DOHH2 (cell line): Measurements from ENCODE around the gene FMR1NB.

Experiments used
- H3F3A ChIP-seq: fragments of 200-600 bp; sonication (generic), shearing (Covaris generic); 2 replicates; pipeline ENCODE4 v1.6.0; 2016; ENCODE audit warnings: antibody characterized with exemption, mild to moderate bottlenecking; ENCODE audit not compliant: control insufficient read depth, insufficient read depth
- H3K27ac ChIP-seq: fragments of 200-600 bp; sonication (generic); 2 replicates; pipeline ENCODE4 v1.5.1; 2014; ENCODE audit warnings: low read depth, mild to moderate bottlenecking, low read length, moderate library complexity
- H3K27me3 ChIP-seq: fragments of 200-600 bp; sonication (generic); 2 replicates; pipeline ENCODE4 v1.6.1; 2014; ENCODE audit warnings: mild to moderate bottlenecking, low read length, mixed read lengths; ENCODE audit not compliant: control insufficient read depth
- H3K36me3 ChIP-seq: fragments of 200-600 bp; sonication (generic); 2 replicates; pipeline ENCODE4 v1.6.1; 2014; ENCODE audit warnings: mild to moderate bottlenecking, low read length, moderate library complexity, mixed read lengths; ENCODE audit not compliant: control insufficient read depth
- H3K4me1 ChIP-seq: fragments of 200-600 bp; sonication (generic); 2 replicates; pipeline ENCODE4 v1.6.1; 2014; ENCODE audit warnings: mild to moderate bottlenecking, low read length, mixed read lengths; ENCODE audit not compliant: control insufficient read depth
- H3K4me2 ChIP-seq: fragments of 200-600 bp; sonication (generic); 2 replicates; pipeline ENCODE4 v1.6.0; 2014; ENCODE audit warnings: mild to moderate bottlenecking, low read length, moderate library complexity
- H3K4me3 ChIP-seq: fragments of 200-600 bp; sonication (generic); 2 replicates; pipeline ENCODE4 v1.5.1; 2014; ENCODE audit warnings: mild to moderate bottlenecking, low read length, mixed read lengths
- H3K79me2 ChIP-seq: fragments of 200-600 bp; sonication (generic); 2 replicates; pipeline ENCODE4 v1.6.1; 2014; ENCODE audit warnings: mild to moderate bottlenecking, low read length, mixed read lengths; ENCODE audit not compliant: control insufficient read depth
- H3K9me2 ChIP-seq: fragments of 200-600 bp; sonication (generic); replicated peaks from 2 replicates; pipeline ENCODE4 v1.6.1; 2014; ENCODE audit warnings: mild to moderate bottlenecking, low read length, mixed read lengths; ENCODE audit not compliant: control insufficient read depth
- H3K9me3 ChIP-seq: fragments of 200-600 bp; sonication (generic); 2 replicates; pipeline ENCODE4 v1.6.1; 2014; ENCODE audit warnings: antibody characterized with exemption, low read length, mixed read lengths; ENCODE audit not compliant: control insufficient read depth, insufficient read depth
- H4K20me1 ChIP-seq: fragments of 200-600 bp; sonication (generic); 2 replicates; pipeline ENCODE4 v1.6.0; 2014; ENCODE audit warnings: low read depth, mild to moderate bottlenecking, antibody characterized with exemption, low read length, moderate library complexity; ENCODE audit not compliant: control insufficient read depth, insufficient read depth
- EZH2phosphoT487 ChIP-seq: fragments of 200-600 bp; sonication (generic); IDR thresholded peaks from 2 replicates; pipeline ENCODE4 v1.6.1; 2017; ENCODE audit warnings: borderline replicate concordance, mild to moderate bottlenecking, antibody characterized with exemption, low read length, moderate library complexity, mixed read lengths
- TF ChIP-seq, protein P1 (sequence below): fragments of 200-600 bp; sonication (generic); IDR thresholded peaks from one replicate; pipeline ENCODE4 v1.5.1; 2014; ENCODE audit warnings: antibody characterized with exemption, mild to moderate bottlenecking, low read depth, low read length; ENCODE audit not compliant: poor library complexity, severe bottlenecking

Gene FMR1NB

DNA sequence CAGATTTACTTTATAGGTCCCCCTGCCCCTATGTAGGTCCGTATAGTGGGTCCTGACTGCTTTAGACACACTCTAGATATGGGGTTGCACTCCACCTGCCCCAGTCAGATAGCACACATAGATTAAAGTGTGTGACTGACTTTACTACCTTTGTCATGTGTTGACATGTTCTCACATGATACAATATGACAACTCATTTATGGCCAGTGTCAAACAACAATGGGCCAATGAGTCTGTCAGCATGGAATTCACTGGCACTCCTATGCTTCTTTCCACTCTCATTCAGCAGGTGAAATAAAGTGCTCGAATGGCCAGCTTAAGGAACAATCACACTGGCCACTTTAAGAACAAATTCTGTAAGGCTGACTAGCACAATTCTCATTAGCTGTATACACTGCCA lies 23.8 kb upstream of the FMR1NB start:
- no peaks in the 10 kb centered on the region for H3K9me2 ChIP-seq
- H3K4me1 ChIP-seq: no peaks in the 10 kb centered on the region
- H3K27ac ChIP-seq: no peak overlapping the region
- TF ChIP-seq EZH2phosphoT487: no peak
- TF ChIP-seq, protein P1, sequence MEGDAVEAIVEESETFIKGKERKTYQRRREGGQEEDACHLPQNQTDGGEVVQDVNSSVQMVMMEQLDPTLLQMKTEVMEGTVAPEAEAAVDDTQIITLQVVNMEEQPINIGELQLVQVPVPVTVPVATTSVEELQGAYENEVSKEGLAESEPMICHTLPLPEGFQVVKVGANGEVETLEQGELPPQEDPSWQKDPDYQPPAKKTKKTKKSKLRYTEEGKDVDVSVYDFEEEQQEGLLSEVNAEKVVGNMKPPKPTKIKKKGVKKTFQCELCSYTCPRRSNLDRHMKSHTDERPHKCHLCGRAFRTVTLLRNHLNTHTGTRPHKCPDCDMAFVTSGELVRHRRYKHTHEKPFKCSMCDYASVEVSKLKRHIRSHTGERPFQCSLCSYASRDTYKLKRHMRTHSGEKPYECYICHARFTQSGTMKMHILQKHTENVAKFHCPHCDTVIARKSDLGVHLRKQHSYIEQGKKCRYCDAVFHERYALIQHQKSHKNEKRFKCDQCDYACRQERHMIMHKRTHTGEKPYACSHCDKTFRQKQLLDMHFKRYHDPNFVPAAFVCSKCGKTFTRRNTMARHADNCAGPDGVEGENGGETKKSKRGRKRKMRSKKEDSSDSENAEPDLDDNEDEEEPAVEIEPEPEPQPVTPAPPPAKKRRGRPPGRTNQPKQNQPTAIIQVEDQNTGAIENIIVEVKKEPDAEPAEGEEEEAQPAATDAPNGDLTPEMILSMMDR: no peak
- no peaks in the 10 kb centered on the region for H3K9me3 ChIP-seq
- no peaks in the 10 kb centered on the region for H3K27me3 ChIP-seq
- no peaks in the 10 kb centered on the region for H3K79me2 ChIP-seq
- H3K4me3 ChIP-seq: no peak overlapping the region
- no peak overlapping the region for H3K4me2 ChIP-seq
- H3K36me3 ChIP-seq: no peaks in the 10 kb centered on the region
- no peaks in the 10 kb centered on the region for H3F3A ChIP-seq
- no peaks in the 10 kb centered on the region for H4K20me1 ChIP-seq

DNA sequence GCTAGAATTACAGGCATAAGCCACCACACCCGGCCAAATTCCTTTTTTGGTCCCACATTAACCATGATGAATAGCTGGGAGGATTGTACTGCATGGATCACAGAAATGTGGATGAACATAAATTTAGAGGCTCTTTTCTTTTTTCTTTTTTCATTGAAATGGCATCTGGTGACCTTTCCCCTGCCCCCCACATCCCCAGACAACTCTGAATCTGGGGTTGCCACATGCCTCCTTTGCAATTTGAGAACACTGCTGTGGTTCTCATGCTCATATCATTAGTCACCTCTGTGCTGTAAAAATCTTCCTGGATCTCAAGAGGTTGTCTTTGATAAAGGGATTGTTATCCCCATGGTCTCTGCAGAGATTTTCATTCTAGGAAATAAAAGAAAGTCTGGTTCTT lies 22.8 kb upstream of the FMR1NB start:
- H3K9me3 ChIP-seq: no peaks in the 10 kb centered on the region
- no peaks in the 10 kb centered on the region for H3F3A ChIP-seq
- no peaks in the 10 kb centered on the region for H3K36me3 ChIP-seq
- no peak overlapping the region for H3K4me3 ChIP-seq
- no peak overlapping the region for H3K27ac ChIP-seq
- H3K4me1 ChIP-seq: no peaks in the 10 kb centered on the region
- no peak overlapping the region for H3K4me2 ChIP-seq
- no peaks in the 10 kb centered on the region for H3K27me3 ChIP-seq
- TF ChIP-seq, protein P1: no peak
- TF ChIP-seq EZH2phosphoT487: no peak
- no peaks in the 10 kb centered on the region for H3K79me2 ChIP-seq
- H3K9me2 ChIP-seq: no peaks in the 10 kb centered on the region
- no peaks in the 10 kb centered on the region for H4K20me1 ChIP-seq

DNA sequence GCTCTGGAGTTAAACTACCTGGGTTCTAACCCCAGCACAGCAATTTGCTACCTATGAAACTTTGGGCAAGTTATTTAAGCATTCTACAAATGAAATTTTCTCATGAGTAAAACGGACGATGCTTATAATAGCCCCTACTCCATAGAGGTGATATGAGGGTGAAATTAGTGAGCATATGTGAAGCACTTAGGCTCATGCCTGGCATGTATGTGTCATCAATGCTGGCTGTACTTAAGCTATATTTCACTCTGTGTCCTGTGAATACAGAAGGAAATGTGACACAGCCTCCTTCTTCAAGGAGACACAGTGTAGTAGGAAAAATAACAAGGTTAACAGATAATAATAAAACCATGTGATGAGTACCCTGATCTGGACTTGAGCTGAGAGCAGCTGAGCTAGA lies 20.4 kb upstream of the FMR1NB start:
- Histone ChIP-seq H3K4me2 (no peak overlapping the region), H3K79me2 (no peaks in the 10 kb centered on the region), H3K9me2 (no peaks in the 10 kb centered on the region), H4K20me1 (no peaks in the 10 kb centered on the region), H3K9me3 (no peaks in the 10 kb centered on the region), H3K27ac (no peak overlapping the region), H3K36me3 (no peaks in the 10 kb centered on the region), H3K4me1 (no peaks in the 10 kb centered on the region), H3K27me3 (no peaks in the 10 kb centered on the region), H3F3A (no peaks in the 10 kb centered on the region), H3K4me3 (no peak overlapping the region)
- TF ChIP-seq, protein P1: no peak
- TF ChIP-seq EZH2phosphoT487: no peak

DNA sequence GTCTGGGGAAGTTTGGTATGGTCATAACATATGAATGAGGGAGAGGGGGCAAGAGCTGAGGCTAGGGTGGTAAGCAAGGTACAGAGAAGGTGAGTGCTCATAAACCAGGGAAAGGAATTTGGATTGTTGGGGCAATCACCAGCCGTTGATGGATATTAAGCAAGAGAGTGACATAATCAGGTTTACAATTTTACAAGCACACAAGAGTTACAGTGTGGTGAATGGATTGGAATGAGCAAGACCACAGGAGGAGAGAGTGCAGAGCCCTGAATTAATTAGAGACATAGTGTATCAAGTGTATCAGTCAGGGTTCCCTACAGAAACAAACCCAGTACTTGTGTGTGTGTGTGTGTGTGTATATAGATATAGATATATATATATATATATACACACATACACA lies 18.7 kb upstream of the FMR1NB start:
- H3K4me2 ChIP-seq: no peak overlapping the region
- H3K27ac ChIP-seq: no peak overlapping the region
- no peaks in the 10 kb centered on the region for H3F3A ChIP-seq
- no peaks in the 10 kb centered on the region for H3K79me2 ChIP-seq
- no peaks in the 10 kb centered on the region for H3K36me3 ChIP-seq
- H3K9me2 ChIP-seq: no peaks in the 10 kb centered on the region
- H3K27me3 ChIP-seq: no peaks in the 10 kb centered on the region
- no peaks in the 10 kb centered on the region for H3K9me3 ChIP-seq
- H3K4me1 ChIP-seq: no peaks in the 10 kb centered on the region
- no peak overlapping the region for H3K4me3 ChIP-seq
- TF ChIP-seq, protein P1: no peak
- no peak for TF ChIP-seq EZH2phosphoT487
- no peaks in the 10 kb centered on the region for H4K20me1 ChIP-seq
